ENCODE data around the gene STK10. TPM values are rescaled to one million over a fixed set of nuclear protein-coding genes. Genes with fewer than 3 reads are reported as not detected.

Gene STK10
- total and polyA plus RNA-seq, 2 of the 8 experiments (the other 6 are each of a cell fraction or from before 2014, with no cell fraction given), result 10.5 to 21.4 TPM

DNA sequence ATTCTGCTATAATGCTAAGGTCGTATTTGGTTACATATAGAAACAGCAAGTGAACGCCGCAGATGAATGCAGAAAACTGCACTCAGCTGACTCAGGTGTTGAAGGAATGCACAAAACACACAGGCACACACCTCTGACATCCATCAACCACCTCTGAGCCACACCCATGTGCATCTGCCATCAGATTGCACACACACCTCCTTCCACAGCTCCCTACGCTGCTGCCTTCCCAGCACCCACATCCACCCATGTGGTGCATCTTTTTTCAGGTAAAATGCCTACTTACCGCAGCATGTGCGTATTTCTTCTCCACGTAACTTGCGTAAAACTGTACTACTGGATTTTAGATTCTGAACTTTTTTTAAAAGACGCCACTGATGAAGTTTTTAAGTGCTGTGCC, 7.1 kb downstream of the STK10 start:
- H2BK12ac ChIP-seq (ENCODE audit: low read depth, low read length), result peak overlapping the region; percentile 73; the same call in 1 of the 2 replicates
- H3K4me2 ChIP-seq (ENCODE audit: insufficient read depth in 1 of 2, low read depth in 2 of 2, low read length in 2 of 2), result no peak overlapping the region
- H3K27me3 ChIP-seq (replicated peaks in 1 of 4; ENCODE audit: control insufficient read depth in 3 of 4, extremely low read depth in 1 of 4, insufficient read depth in 3 of 4, low read length in 3 of 4), result no peaks in the 10 kb centered on the region
- no peak overlapping the region for H3K27ac ChIP-seq (ENCODE audit: low read depth, low read length)
- no peak overlapping the region for H4K91ac ChIP-seq (replicated peaks; ENCODE audit: insufficient read length, low read length)
- CTCF ChIA-PET (ENCODE audit: partially characterized antibody), result interaction anchor here (1.2 kb wide), 1 partner anchor 65 kb away, joined by 3 read pairs; no protein-coding TSS in a partner anchor
- no peak overlapping the region for H3K56ac ChIP-seq (replicated peaks; ENCODE audit: insufficient read length, low read depth, low read length)
- H3K23me2 ChIP-seq (ENCODE audit: low read depth, low read length), result 0 out of 2 replicates have a peak, but pooled peaks cover 3% of the 10 kb centered on the region
- no peak overlapping the region for H3K18ac ChIP-seq (ENCODE audit: extremely low read depth, low read length)
- H2BK5ac ChIP-seq (ENCODE audit: low read depth, low read length), result 0 out of 2 replicates have a peak overlapping the region, but pooled peaks have one; percentile 35
- peaks cover 0 to 11% of the 10 kb centered on the region in 2 experiments; a peak in 1 of 4 replicates for H3K79me2 ChIP-seq (ENCODE audit: control insufficient read depth in 1 of 2, insufficient read depth in 2 of 2, low read length in 2 of 2)
- no peaks in the 10 kb centered on the region for H3K36me3 ChIP-seq (ENCODE audit: control insufficient read depth in 2 of 4, insufficient read depth in 4 of 4, low read length in 3 of 4)
- H3K4me1 ChIP-seq (replicated peaks in 1 of 4; ENCODE audit: control insufficient read depth in 3 of 4, insufficient read depth in 4 of 4, low read length in 3 of 4), result peaks cover 0 to 15% (median 7%) of the 10 kb centered on the region in 4 experiments; a peak in 4 of 7 replicates
- H3K4me3 ChIP-seq (ENCODE audit: extremely low read depth in 1 of 4, insufficient read depth in 2 of 4, low read depth in 3 of 4, low read length in 4 of 4), result no peak overlapping the region
- peak overlapping the region; percentile 81; the same call in 1 of the 2 replicates for H2BK15ac ChIP-seq (ENCODE audit: low read length)
- H3K9me3 ChIP-seq (ENCODE audit: insufficient read depth in 2 of 2, low read depth in 1 of 2, low read length in 1 of 2), result no peaks in the 10 kb centered on the region
- H4K5ac ChIP-seq (ENCODE audit: insufficient read length, low read depth, low read length), result no peak overlapping the region
- H3K4ac ChIP-seq (replicated peaks; ENCODE audit: insufficient read length, low read depth, low read length), result no peak overlapping the region
- H3K9ac ChIP-seq (replicated peaks in 1 of 4; ENCODE audit: extremely low read depth in 1 of 4, low read depth in 3 of 4, low read length in 3 of 4), result no peak overlapping the region
- H2AK5ac ChIP-seq (ENCODE audit: low read depth, low read length), result peak overlapping the region; percentile 88; the same call in 1 of the 2 replicates
- DNase-seq (ENCODE audit: low read depth in 1 of 2, low spot score in 2 of 2), result no peak
- no peak overlapping the region for H2BK120ac ChIP-seq (replicated peaks; ENCODE audit: low read depth, low read length)
- POLR2A ChIA-PET (ENCODE audit: partially characterized antibody), result no interaction called here
- peaks cover 0 to 5% of the 10 kb centered on the region in 2 experiments for H4K20me1 ChIP-seq (replicated peaks in 1 of 2; ENCODE audit: control insufficient read depth in 1 of 2, insufficient read depth in 2 of 2, low read length in 2 of 2)
- no peak overlapping the region for H4K8ac ChIP-seq (ENCODE audit: extremely low read depth, insufficient read depth, low read length)
- no peak for FAIRE-seq
- no peak overlapping the region for H3K14ac ChIP-seq (ENCODE audit: insufficient read length)
- WGBS, 2 experiments (ENCODE audit: extremely low coverage in 1 of 2, insufficient coverage in 1 of 2, insufficient read length in 1 of 2, insufficient replicate concordance in 2 of 2, low coverage in 1 of 2, low lambda C conversion rate in 2 of 2, missing lambda C conversion rate in 1 of 2), result 89% methylated on average over 9 of the region's 9 CpGs; no CpG with 5 or more reads in 1 of the 2 experiments
- H3K79me1 ChIP-seq (ENCODE audit: low read depth, low read length), result peaks cover 11% of the 10 kb centered on the region
- H3K23ac ChIP-seq (ENCODE audit: insufficient read length), result no peak overlapping the region
- no peak overlapping the region for H2AFZ ChIP-seq (ENCODE audit: low read length)
- H2BK20ac ChIP-seq (ENCODE audit: low read length), result peak overlapping the region; percentile 80; the same call in 1 of the 2 replicates
- no peak for TF ChIP-seq CBX8 (IDR thresholded peaks at IDR 0.05; ENCODE audit: borderline replicate concordance, low read depth, low read length)
- TF ChIP-seq TEAD4 (IDR thresholded peaks at IDR 0.05; ENCODE audit: low read depth, low read length), result no peak
- no peak for TF ChIP-seq TAF7 (optimal IDR thresholded peaks at IDR 0.05; ENCODE audit: borderline replicate concordance, low read depth, low read length)
- no peak for TF ChIP-seq HDAC2 (IDR thresholded peaks at IDR 0.05; ENCODE audit: borderline replicate concordance in 1 of 2, low read depth in 2 of 2, low read length in 2 of 2)
- no peak for TF ChIP-seq CHD2 (IDR thresholded peaks at IDR 0.05; ENCODE audit: low read length)
- no peak for TF ChIP-seq RBBP5 (IDR thresholded peaks at IDR 0.05; ENCODE audit: borderline replicate concordance, low read depth, low read length)
- TF ChIP-seq RAD21 (IDR thresholded peaks at IDR 0.05 in 1 of 2, conservative IDR thresholded peaks at IDR 0.05 in 1 of 2; ENCODE audit: low read depth in 2 of 2, low read length in 2 of 2), result no peak
- TF ChIP-seq JUND (IDR thresholded peaks at IDR 0.05; ENCODE audit: low read length), result no peak
- TF ChIP-seq POU5F1 (IDR thresholded peaks at IDR 0.05; ENCODE audit: low read depth, low read length), result no peak
- TF ChIP-seq FOSL1 (IDR thresholded peaks at IDR 0.05; ENCODE audit: insufficient read depth, low read depth, low read length), result no peak

Data from H1 (cell line).